SK-N-MC (cell line): ENCODE measurements around the gene TARP.

ENCODE experiments used
- EZH2 ChIP-seq: fragments of 200-600 bp; sonication (generic); IDR thresholded peaks from one replicate; pipeline ENCODE4 v1.6.1; 2017; ENCODE audit warnings: antibody characterized with exemption
- POLR2AphosphoS5 ChIP-seq: IDR thresholded peaks from 2 replicates; pipeline ENCODE4 v1.6.1; 2012; ENCODE audit warnings: mild to moderate bottlenecking, low read depth, low read length, borderline replicate concordance

- no peak for TF ChIP-seq EZH2
- no peak for TF ChIP-seq POLR2AphosphoS5
Measured at GRCh38 chr7:38311329-38311937, 38.0 kb upstream of the TARP start.
